Measurements from ENCODE around the gene BMPR1A.

GRCh38 chr10:86964061-86964846 is 207.8 kb downstream of the BMPR1A start:
- TF ChIP-seq CTCF (optimal IDR thresholded peaks at IDR 0.05 in 1 of 3, IDR thresholded peaks at IDR 0.05 in 1 of 3, conservative IDR thresholded peaks at IDR 0.05 in 1 of 3; ENCODE audit: extremely low read depth in 1 of 3, insufficient read depth in 2 of 3, low read length in 3 of 3) (no peak), EZH2 (IDR thresholded peaks at IDR 0.05; ENCODE audit: low read length) (no peak)
